SHP77 (cell line): ENCODE measurements around the gene OSBPL2.

Experiments
- DNase-seq, 2 experiments: peaks; one replicate each; lab custom pipeline; 2025; lab: John Stamatoyannopoulos, UW

The OSBPL2 gene

DNA sequence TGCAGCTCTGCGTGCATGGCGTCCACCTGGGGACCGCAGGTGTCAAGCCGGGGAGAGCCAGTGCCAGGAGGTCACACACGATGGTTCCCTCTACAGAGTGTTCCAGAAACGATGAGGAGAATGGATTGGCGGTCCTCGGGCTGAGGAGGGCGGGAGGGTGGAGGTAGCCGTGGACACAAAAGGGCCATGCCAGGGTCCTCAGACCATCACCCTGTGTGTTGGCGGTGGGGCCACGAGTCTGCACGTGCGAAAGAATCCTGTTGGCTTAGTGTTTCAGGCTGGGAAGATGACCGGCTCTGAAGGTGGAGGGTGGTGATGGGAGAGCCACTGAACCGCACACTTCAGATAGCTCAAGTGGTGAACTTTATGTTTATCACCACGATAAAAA is 31.9 kb upstream of the OSBPL2 start:
- DNase-seq: no peak

DNA sequence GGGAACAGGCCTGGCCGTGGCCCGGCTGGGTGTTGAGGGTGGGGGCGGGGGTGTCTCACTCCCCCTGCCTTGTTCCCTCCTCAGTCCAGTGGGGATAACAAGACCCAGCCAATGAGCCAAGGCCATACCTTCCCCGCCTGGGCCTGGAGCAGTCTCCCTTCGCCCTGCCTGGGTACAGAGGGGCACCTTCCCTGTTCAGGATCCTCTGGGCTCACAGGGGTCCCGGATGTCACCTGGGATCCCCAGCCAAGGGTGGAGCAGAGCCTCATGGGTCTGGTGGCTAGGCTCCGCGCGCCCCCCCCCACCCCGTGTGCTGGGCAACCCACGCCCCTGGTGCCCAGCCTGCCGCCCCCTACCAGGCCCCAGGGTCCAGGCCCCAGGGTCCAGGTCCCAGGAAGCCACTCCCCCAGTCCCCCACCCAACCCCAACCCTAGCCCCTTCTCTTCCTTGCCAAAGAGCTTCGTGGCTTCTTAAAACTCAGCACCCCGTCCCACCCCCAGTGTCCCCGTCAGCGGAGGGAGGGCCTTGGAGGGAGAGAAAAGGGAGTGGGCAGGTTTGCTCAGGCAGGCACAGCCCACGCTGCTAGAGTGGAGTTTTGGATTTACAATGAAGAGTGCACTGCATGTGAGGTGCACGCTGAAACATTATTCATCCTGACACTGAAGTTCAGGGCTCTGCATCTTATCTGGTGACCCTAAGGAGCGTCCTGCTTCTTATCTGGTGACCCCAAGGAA is 30.1 kb upstream of the OSBPL2 start:
- no peak for DNase-seq

DNA sequence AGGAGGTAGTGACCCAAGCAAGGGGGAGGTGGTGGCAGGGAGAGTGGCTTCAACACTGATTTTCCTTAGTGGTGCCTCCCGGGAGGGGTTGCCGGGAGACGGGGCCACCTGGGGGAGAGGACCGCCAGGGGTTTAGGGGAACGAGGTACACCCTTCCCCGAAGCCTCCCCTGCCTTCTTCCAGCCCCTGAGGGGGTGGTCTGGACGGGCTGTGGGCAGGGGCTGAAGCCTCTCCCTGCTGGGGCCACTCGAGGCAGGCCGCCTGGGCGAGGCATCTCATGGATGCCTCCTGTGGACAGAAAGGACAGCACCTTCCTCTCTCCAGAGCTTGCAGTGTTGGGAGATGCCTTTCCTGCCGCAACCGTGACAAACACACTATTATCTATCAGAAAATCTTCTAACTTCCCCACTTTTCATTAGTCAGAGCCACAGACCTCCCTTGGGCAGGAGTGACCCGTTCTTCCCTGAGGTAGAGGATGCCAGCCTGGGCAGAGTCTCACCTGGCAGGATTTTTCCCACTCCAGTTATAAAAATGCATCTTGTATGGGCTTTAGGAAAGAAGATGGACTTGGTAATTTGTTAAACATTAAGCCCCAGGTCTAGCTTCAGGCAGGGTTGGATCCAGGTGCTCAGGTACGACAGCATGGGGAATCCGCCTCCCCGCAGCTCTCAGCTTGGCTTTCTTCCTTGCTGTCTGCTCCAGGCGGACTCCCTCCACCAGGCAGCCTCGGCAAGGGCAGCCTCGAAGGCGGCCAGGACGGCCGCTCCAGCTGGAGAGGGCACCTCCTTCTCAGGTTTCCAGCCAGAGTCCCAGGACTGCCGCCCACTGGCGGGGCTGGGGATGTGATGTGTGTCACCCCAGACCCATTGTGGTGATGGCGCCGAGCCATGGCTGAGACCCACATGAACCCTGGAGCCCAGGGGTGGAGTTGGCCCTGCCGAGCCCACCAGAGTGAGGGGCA is 29.2 kb upstream of the OSBPL2 start:
- DNase-seq: peak in 1 of 2 experiments; percentile 77

DNA sequence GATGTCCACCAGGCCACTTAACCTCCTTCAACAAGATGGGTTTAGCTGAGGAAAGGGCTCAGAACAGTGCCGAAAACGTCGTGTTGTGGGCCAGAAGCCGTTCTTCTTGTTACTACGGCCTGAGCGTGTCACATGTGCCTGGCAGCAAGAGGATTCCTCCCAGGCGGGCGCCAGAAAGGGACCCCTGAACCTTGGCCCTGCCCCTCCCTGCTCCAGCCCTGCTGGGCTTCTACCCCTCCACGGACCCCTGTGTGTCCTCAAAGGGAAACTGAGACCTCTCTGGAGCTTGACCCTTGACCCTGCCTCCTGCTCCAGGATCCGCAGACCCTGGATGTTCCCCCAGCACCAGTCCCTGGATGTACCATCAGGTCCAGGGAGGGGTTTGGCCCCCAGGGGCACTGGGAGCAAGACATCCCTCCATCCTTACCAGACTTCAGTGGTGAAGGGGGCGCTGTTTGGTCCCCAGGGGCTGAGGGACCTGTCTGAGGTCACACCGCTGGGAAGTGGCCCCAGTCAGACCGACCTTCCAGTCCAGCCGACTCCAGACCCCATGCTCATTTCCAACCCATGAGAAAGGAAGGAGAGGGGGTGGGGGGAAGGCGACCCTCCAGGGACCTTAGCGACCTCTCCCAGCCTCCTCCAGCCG is 28.3 kb upstream of the OSBPL2 start:
- DNase-seq: no peak

DNA sequence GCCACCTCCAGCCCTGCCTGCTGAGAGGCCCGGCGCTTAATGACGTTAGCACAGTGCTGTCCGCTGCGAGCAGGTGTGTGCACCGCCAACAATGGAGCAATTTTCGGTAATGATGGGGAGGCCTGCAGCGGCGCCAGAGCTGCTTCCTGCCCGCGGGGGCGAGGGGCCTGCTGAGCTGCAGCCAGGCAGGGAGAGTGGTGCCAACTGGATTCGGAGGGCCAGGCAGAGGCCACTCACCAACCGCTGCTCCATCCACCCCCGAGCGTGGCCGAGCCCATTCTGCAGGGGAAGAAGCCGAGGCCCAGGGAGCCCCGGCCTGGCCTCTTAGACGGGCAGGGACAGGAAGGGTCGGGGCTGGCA is 27.8 kb upstream of the OSBPL2 start:
- DNase-seq: peak; percentile 78 to 93

DNA sequence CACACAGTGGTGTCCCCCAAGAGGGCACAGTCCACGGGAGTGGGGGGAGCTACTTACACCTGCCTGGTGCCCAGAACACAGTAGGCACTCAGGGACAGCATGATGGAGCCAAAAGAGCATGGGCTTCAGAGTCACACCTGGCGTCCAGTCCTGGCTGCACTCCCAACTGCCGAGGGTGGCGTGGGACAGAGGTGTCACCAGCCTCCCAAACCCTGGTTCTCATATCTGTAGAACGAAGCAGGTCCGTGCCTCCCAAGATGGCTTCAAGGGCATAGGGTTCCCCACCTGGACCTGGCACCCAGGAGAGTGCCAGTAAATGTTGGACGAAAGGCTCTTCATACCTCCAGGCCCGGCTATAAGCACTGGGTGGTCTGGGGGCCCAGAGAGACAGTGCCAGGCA is 27.1 kb upstream of the OSBPL2 start:
- no peak for DNase-seq

DNA sequence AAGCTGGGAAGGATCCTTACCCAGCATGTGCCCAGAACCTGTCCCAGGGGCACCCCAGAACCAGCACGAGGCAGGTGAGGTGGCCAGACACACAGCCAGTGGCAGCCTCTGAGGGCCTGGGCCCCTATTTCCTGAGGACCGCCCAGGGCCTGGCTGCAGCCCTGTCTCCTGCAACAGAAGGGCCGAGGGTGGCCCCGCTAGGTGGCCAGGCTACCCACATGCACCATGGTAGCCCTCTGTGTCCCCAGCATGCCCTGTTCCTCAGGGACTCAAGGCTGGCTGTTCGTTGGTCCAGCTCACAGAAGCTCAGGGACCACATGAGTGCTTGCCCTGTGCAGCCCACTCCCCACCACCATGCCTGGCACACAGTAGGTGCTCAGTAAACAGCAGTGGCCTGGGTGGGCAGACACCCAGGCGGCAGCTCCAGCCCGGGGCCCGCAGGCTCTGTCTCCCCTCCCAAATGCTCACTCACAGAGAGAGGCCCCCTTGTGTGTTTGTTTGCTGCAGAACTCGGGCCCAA is 26.5 kb upstream of the OSBPL2 start:
- DNase-seq: no peak

DNA sequence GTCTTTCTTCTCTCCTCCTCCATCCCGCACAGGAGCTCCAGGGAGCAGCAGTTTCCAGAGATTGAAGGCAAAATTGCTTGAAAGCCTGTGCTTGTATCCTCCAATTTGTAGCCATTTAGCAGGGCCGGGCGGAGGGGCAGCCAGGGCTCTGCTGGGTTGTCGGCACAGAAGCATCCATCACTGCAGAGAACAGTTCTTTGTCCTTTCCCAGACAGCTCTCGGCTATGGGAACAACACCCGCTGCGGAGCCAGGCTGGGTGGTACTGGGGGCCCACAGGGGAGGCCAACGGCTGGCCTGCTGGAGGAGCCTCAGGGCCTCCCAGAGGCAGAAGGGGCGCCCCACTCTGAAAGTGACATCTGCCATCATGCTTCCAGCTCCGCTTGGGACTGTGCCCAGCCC is 26.0 kb upstream of the OSBPL2 start:
- no peak for DNase-seq

DNA sequence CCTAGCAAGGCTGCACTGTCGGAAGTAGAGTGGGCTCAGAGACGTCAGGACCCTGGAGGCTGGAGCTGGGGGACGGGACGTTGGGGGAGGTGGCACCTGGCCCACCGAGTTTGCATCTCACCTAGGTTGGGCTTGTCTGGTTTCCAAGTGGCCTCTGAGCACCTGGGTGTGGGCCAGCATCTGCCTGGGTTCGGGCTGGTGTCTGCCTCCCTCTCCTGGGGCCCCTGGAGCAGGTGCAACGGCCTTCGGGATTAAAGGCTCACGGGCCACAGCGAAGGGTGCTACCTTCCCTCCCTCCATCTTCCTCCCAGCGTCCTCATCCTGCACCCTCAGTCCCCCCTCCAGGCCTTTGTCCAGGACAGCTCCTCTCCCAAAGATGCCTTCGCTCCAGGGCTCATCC is 24.3 kb upstream of the OSBPL2 start:
- peak; percentile 57 to 59 for DNase-seq

DNA sequence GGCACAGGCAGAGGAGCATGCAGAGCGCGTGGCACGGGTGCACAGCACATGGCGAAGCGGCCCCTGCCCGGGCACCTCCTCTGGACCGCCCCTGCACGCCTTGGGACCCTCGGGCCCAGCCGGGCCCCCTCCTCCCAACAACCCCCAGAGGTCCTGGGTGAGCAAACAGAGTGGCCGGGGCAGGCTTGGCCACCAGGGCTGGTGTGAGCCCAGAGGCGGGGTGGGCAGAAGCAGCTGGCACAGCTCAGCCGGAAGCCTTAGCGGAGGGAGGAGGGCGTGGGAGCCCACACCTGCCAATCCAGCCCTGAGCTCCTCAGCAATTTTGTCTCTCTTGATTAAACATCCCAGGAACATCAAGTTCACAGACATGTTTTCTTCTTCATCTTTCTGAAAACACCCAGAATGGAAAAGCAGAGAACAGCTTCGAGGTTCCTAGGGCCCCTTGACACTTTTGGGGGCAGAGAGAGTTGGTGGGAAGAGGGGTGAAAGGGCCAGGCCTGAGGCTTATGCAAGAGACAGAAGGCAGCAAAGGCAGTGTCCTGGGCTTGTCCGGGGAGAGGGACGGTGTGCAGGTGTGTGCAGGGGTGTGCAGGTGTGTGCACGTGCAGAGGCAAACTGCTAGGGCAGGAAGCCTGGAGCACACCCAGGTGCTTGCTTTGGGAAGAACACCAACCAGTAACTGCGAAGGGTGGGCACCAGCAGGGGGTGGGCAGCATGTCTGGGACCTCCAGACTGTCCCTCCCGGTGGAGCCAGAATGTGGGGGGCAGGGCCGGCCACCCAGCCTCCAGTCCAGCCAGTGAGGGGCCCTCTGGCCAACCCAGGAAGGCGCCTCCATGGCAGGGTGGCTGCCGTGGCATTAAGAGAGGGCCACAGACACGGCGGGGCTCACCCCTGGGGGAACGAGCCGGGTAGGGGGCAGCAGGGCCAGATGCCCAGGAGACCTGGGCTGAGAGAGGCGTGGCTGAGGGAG is 23.0 kb upstream of the OSBPL2 start:
- peak in 1 of 2 experiments; percentile 65 for DNase-seq

DNA sequence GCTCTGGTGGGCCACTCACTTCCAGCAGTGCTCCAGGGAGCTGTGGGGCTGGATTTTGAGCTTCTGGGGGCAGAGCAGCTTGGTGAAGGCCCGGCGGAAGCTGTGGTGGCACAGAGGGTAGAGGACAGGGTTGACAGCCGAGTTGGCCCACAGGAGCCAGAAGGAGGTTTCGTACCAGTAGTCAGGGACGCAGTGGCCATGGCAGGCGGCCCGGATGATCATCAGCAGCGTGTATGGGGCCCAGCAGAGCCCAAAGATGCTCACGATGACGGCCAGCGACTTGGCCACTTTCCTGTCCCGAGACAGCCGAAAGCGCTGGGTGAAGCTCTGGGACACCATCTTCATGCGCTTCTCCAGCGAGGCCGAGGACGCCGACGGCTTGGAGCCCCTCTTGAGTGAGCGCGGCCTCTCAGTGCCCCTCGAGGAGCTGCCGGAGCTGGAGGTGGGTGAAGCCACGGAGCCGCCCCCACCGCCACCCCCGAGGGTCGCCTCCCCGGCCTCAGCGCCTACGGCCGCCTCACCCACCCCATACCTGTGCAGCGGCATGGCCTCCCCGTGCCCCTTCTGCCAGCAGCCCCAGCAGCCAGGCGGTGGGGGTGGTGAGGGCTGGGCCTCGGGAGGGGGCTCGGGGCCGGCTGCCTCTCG is 22.2 kb upstream of the OSBPL2 start:
- no peak for DNase-seq

DNA sequence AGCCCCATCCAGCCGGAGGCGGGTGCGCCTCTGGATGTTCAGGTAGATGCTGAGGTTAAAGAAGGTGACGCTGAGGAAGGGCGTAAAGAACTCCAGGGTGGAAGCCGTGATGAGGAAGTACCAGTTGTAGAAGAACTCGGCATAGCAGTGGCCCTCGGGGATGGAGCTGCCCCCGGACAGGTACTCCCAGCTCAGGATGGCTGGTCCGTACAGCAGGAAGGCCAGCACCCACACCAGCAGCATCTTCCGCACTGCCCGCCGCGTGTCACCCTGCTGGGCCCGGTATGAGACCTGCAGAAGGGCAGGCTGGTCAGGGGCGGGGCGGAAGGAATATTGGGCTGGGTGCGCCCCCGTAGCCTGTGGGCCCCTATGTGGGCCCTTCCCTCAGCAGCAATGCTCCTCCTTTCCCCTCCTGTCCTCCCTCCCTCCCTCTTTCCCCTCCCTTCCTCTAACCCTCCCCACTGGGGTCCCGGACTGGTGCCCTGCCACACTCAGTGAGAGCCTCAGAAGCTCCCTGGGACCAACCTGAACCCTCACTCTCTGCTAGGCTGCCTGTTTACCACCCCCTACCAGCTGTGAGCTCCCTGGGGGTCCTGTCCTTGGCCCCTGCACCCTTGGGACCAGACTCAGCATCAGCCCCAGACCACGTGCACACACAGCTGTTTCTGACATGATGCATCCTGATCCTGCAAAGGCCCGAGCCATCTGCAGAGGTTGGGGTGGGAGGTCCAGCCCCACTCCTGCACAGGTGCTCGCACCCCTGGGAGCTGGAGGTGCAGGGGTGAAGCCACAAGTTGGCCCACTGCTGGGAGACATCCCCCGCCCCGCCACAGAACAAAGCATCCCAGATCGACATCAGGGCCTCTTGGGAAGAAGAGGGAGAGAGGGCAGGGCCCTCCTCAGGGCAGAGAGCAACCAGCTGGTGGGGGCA is 21.4 kb upstream of the OSBPL2 start:
- no peak for DNase-seq

DNA sequence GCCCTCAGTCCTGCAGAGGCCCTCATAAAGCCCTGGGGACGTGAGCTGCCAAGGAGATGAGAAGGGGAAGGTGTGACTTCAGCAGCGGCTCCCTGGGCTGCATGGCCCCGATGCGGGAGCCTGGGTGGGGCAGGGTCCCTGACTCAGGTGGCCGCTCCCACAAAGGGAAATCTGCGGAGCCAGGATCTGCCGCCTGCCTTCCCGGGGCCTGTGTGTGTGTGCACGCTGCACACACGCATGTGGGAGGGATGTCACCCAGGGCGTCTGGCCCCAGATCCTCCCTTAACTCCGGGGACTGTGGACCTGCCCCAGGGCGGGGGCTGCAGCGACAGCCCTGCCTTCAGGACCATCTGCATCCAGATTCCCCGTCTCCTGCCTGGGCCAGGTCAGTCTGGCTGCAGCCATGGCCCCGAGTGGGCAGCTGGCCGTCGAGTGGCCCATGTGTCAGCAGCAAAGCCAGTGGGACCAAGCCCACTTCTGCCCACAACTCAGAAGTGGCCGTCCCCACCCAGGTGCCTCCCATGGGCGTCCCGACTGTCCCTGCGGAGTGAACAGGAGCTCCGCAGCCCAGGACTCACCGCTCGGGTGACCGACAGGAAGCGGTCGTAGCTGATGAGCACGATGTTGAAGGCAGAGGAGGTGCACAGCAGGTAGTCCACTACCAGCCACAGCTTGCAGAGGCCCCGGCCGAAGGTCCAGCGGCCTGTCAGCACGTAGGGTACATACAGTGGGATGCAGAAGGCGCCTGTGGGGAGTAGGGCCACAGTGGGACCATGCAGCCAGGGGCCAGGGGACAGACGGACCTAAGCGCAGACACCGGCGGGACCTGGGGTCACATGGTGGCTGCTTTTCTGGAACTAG is 20.2 kb upstream of the OSBPL2 start:
- DNase-seq: no peak

DNA sequence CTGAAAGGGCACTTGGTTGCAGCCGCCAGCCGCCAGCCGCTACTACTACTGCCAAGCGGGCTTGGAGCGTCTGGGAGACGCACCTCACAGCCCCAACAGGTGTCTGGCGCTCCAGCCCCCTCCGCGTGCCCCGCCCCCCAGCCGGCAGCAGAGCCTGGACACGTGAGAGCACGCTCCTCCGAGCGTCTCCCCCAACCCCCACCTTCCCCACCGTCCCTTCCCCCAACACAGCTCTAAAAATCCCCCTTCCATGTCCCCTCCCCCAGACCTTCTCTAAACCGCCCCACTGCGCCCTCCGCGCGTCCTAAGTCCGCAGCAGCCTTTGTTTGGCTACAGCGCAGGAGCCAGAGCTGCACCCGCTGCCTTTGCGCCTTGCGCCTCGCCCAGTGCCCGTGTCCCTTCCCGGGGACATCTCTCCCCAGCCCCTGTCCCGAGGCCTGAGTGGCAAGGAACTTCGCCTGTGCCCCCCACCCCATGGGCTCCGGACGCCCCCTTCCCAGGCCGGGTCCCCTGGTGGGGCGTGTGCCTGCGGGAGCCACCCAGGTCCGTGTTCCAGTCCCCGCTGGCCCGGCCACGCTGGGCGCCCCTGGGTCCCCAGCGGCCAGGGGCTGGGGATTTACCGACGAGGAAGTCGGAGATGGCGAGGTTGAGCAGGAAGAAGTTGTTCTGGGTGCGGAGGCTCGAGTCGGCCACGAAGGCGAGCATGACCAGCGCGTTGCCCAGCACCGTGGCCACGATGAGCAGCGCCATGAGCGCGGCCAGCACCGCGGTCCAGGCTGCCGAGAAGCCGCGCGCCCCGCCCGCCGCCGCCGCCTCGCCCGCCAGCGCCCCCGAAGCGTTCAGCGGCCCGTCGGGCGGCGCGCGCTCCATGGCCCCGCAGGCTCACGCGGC is 19.0 kb upstream of the OSBPL2 start:
- DNase-seq: no peak

DNA sequence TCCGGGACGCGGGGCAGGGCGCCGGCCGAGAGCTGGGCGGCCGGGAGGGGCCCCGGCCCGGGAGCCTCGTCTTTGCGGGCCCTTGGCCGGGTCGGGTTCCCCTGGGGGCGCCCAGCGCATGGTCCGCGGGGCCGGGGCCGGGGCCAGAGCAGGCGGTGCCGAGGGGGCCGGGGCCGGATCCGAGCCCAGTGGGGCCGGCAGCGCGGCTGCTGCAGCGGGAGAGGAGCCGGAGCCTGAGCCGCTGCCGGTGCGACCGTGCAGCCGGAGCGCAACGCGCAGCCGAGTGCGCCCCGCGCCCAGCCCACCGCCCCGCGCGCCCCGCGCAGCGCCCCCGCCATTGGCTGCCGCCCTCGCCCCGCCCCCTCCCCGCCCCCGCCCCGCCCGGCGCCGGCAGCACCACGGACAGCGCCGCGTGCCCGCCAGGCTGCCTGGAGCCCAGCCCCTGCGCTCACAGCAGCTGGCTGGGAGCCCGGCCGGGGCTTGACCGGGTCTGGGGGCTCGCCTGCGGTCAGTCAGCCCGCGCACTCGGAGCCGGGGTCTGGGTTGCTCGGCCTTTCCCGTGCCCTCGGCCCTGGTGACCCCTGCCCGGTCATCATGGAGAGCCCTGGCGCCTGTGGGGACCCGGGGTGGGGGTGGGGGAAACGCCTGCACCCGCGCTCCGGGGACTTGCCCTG is 18.2 kb upstream of the OSBPL2 start, which contains the start of gene HRH3:
Gene HRH3 (minus strand): TSS at position 287 of the 674 bp plus-strand sequence. CDS start 308 bp downstream, outside the sequence.
- DNase-seq: peak in 1 of 2 experiments; percentile 70

DNA sequence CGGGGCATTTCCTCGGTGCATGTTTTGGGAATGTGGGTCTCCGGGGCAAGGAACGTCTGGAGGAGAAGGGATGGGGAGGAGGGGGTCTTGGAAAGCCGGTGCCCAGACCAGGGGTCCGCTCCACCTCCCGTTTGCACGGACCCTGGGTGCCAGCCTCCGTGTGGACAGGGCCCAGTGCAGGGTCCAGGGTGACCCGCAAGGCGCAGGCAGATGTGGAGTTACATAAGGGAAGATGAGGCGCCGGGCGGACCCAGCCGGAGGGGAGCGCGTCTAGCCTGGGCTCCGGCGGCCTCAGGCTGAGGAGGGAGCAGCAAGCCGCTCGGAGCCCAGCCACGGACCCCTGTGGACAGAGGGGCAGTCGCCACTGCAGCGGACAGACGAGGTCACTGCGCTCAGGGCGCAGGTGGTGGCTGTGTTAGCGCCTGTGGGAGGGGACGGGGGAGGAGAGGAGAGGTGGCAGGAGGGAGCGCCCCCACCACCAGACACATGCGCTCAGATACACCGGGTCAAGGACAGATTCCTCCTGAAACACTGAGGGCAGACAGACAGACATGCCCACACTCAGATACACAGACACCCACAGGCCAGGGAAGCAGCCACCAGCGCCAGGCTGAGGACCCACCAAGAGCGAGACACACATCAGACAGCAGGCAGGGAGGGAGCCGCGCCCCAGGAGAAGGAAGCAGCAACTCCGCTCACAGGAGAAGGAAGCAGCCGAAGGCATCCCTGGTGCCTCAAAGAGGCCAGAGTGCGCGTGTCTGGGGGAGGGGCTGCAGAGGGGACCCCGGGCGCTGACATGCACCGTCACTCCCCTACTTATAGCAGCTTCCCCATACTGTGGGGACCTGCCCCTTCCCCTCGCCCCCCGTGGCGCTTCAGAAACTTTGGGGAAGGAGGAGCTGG is 17.4 kb upstream of the OSBPL2 start:
- DNase-seq: peak in 1 of 2 experiments; percentile 31
